H9 (cell line): ENCODE data around the gene COQ8B. TPM values are rescaled to one million over a fixed set of nuclear protein-coding genes. Genes with fewer than 3 reads are reported as not detected.

Experiments
- DNase-seq: peaks from one replicate; pipeline ENCODE4 v3.0.0-alpha.2; 2017
- H2AFZ ChIP-seq: one replicate; pipeline ENCODE4 v1.6.1; 2013; ENCODE audit warnings: mild to moderate bottlenecking, low read length, control low read depth, moderate library complexity
- H2AK5ac ChIP-seq: 2 replicates; pipeline ENCODE4 v1.6.1; 2013; ENCODE audit warnings: low read length, control low read depth, mixed read lengths; ENCODE audit not compliant: insufficient read length
- H2BK120ac ChIP-seq: one replicate; pipeline ENCODE4 v1.6.1; 2013; ENCODE audit warnings: low read depth, mild to moderate bottlenecking, low read length, control low read depth, inconsistent platforms; ENCODE audit not compliant: poor library complexity, severe bottlenecking
- H2BK12ac ChIP-seq: 2 replicates; pipeline ENCODE4 v1.6.1; 2013; ENCODE audit warnings: low read length, control low read depth, mixed read lengths, low read depth; ENCODE audit not compliant: insufficient read length
- H2BK15ac ChIP-seq: 2 replicates; pipeline ENCODE4 v1.6.1; 2013; ENCODE audit warnings: low read depth, low read length, control low read depth
- H2BK20ac ChIP-seq: one replicate; pipeline ENCODE4 v1.6.1; 2013; ENCODE audit warnings: low read depth, mild to moderate bottlenecking, low read length, control low read depth, inconsistent platforms; ENCODE audit not compliant: poor library complexity, severe bottlenecking
- H2BK5ac ChIP-seq: 2 replicates; pipeline ENCODE4 v1.6.1; 2013; ENCODE audit warnings: low read length, control low read depth, mixed read lengths; ENCODE audit not compliant: insufficient read length
- H3K14ac ChIP-seq: 2 replicates; pipeline ENCODE4 v1.6.1; 2013; ENCODE audit warnings: low read length, control low read depth; ENCODE audit not compliant: insufficient read depth
- H3K18ac ChIP-seq: 2 replicates; pipeline ENCODE4 v1.6.1; 2013; ENCODE audit warnings: low read depth, mild to moderate bottlenecking, mixed read lengths, low read length, control low read depth; ENCODE audit not compliant: insufficient read length
- H3K23ac ChIP-seq: 2 replicates; pipeline ENCODE4 v1.6.1; 2013; ENCODE audit warnings: low read length, control low read depth, mixed read lengths, low read depth; ENCODE audit not compliant: insufficient read length
- H3K23me2 ChIP-seq: 2 replicates; pipeline ENCODE4 v1.6.1; 2013; ENCODE audit warnings: low read depth, mild to moderate bottlenecking, mixed read lengths, low read length, control low read depth; ENCODE audit not compliant: insufficient read length, poor library complexity, severe bottlenecking
- H3K27ac ChIP-seq: 2 replicates; pipeline ENCODE4 v1.5.1; 2013; ENCODE audit warnings: low read length, control low read depth, mixed read lengths, low read depth; ENCODE audit not compliant: insufficient read length
- H3K27me3 ChIP-seq: 2 replicates; pipeline ENCODE4 v1.6.1; 2013; ENCODE audit warnings: low read length, control low read depth, inconsistent platforms; ENCODE audit not compliant: insufficient read depth
- H3K4ac ChIP-seq: 2 replicates; pipeline ENCODE4 v1.6.1; 2013; ENCODE audit warnings: low read depth, mild to moderate bottlenecking, control low read depth, inconsistent platforms, low read length, moderate library complexity
- H3K4me1 ChIP-seq: 2 replicates; pipeline ENCODE4 v1.6.1; 2013; ENCODE audit warnings: low read length, control low read depth, inconsistent platforms; ENCODE audit not compliant: insufficient read depth
- H3K4me2 ChIP-seq: 2 replicates; pipeline ENCODE4 v1.6.1; 2013; ENCODE audit warnings: low read length, control low read depth, mixed read lengths; ENCODE audit not compliant: insufficient read length, insufficient read depth
- H3K56ac ChIP-seq: 2 replicates; pipeline ENCODE4 v1.6.1; 2013; ENCODE audit warnings: low read depth, mild to moderate bottlenecking, mixed read lengths, low read length, control low read depth; ENCODE audit not compliant: insufficient read length
- H3K79me1 ChIP-seq: 2 replicates; pipeline ENCODE4 v1.6.1; 2013; ENCODE audit warnings: low read depth, mild to moderate bottlenecking, moderate library complexity, low read length, control low read depth, inconsistent platforms; ENCODE audit not compliant: insufficient read depth, poor library complexity, severe bottlenecking
- H3K79me2 ChIP-seq: 2 replicates; pipeline ENCODE4 v1.6.1; 2013; ENCODE audit warnings: low read length, control low read depth, inconsistent platforms; ENCODE audit not compliant: insufficient read depth
- H3K9ac ChIP-seq: 2 replicates; pipeline ENCODE4 v1.6.1; 2013; ENCODE audit warnings: low read length, control low read depth, mixed read lengths; ENCODE audit not compliant: insufficient read length; ENCODE audit errors: extremely low read depth
- H3K9me3 ChIP-seq: one replicate; pipeline ENCODE4 v1.6.1; 2013; ENCODE audit warnings: low read depth, low read length, inconsistent platforms; ENCODE audit not compliant: control insufficient read depth
- H3T11ph ChIP-seq: one replicate; pipeline ENCODE4 v1.6.1; 2013; ENCODE audit warnings: mild to moderate bottlenecking, low read length, control low read depth, inconsistent platforms
- H4K20me1 ChIP-seq: one replicate; pipeline ENCODE4 v1.6.1; 2013; ENCODE audit not compliant: control insufficient read depth, insufficient read length, insufficient read depth
- H4K5ac ChIP-seq: 2 replicates; pipeline ENCODE4 v1.6.1; 2013; ENCODE audit warnings: low read depth, mild to moderate bottlenecking, mixed read lengths, low read length, control low read depth; ENCODE audit not compliant: insufficient read length
- H4K8ac ChIP-seq: replicated peaks from 2 replicates; pipeline ENCODE4 v1.6.1; 2013; ENCODE audit warnings: low read length, control low read depth, mixed read lengths, low read depth; ENCODE audit not compliant: insufficient read length
- H4K91ac ChIP-seq: 2 replicates; pipeline ENCODE4 v1.6.1; 2013; ENCODE audit warnings: low read depth, mild to moderate bottlenecking, moderate library complexity, mixed read lengths, low read length, control low read depth; ENCODE audit not compliant: insufficient read length
- H3K27ac Mint-ChIP-seq, 3 experiments: 2 replicates in 2 of 3; 3 replicates in 1 of 3; pipeline ENCODE4 v1.8.0; 2020 to 2021; ENCODE audit warnings: mixed read lengths in 3 of 3, mild to moderate bottlenecking in 1 of 3, moderate library complexity in 1 of 3
- H3K27me3 Mint-ChIP-seq: 2 replicates; pipeline ENCODE4 v1.8.0; 2021; ENCODE audit warnings: low read depth, mild to moderate bottlenecking, moderate library complexity, mixed read lengths
- H3K36me3 Mint-ChIP-seq, 3 experiments: 2 replicates in 2 of 3; 3 replicates in 1 of 3; pipeline ENCODE4 v1.8.0; 2020 to 2021; ENCODE audit warnings: low read depth in 3 of 3, mixed read lengths in 3 of 3; ENCODE audit not compliant: insufficient read depth in 1 of 3
- H3K4me1 Mint-ChIP-seq, 2 experiments: 2 replicates each; pipeline ENCODE4 v1.8.0; 2020; ENCODE audit warnings: mixed read lengths in 2 of 2
- H3K4me3 Mint-ChIP-seq, 2 experiments: 2 replicates in 1 of 2; 3 replicates in 1 of 2; pipeline ENCODE4 v1.8.0; 2020 to 2021; ENCODE audit warnings: mild to moderate bottlenecking in 2 of 2, mixed read lengths in 2 of 2, moderate library complexity in 1 of 2
- H3K9me3 Mint-ChIP-seq, 2 experiments: 2 replicates in 1 of 2; 3 replicates in 1 of 2; pipeline ENCODE4 v1.8.0; 2020; ENCODE audit warnings: mild to moderate bottlenecking in 2 of 2, mixed read lengths in 2 of 2, moderate library complexity in 1 of 2
- WGBS: extraction: QIAGEN DNeasy Blood & Tissue Kit; methylation state at CpG from one replicate; pipeline ENCODE4 v1.1.7; 2013; ENCODE audit warnings: missing lambda C conversion rate, low lambda C conversion rate, mixed read lengths; ENCODE audit not compliant: insufficient read length; ENCODE audit errors: extremely low coverage; 5-methylcytosine and 5-hydroxymethylcytosine counted together
- total RNA-seq: library from RNA; stranded (reverse); gene quantifications from 2 replicates; pipeline ENCODE4 v1.2.1, GENCODE V29; 2021
- TF ChIP-seq, protein P1 (sequence below): fragments of 200-600 bp; sonication (generic); conservative IDR thresholded peaks from 3 replicates; pipeline ENCODE4 v1.8.0; 2021; ENCODE audit warnings: antibody characterized with exemption, mild to moderate bottlenecking

COQ8B gene
- total RNA-seq, 1 experiment from 2014 or later: 40.5 TPM

- Mint-ChIP-seq H3K4me1 (peaks cover 25 to 43% of the 10 kb centered on the region in 2 experiments), H3K27ac (peak overlapping the region in 2 of 3 experiments; percentile 70 to 97; a peak in 3 of 7 replicates), H3K36me3 (peaks cover 15 to 25% (median 20%) of the 10 kb centered on the region in 3 experiments)
Observed at GRCh38 chr19:40718774-40719391, 2.2 kb upstream of the COQ8B start.

More at GRCh38 chr19:40718774-40719391, 2.2 kb upstream of the COQ8B start:
- Histone ChIP-seq H2BK120ac (no peak overlapping the region), H3K79me1 (no peaks in the 10 kb centered on the region), H3K9me3 (no peaks in the 10 kb centered on the region), H2BK12ac (no peak overlapping the region), H4K5ac (no peak overlapping the region), H3T11ph (no peak overlapping the region), H4K91ac (no peak overlapping the region), H3K4ac (no peak overlapping the region), H3K27me3 (no peaks in the 10 kb centered on the region), H3K9ac (peak overlapping the region; percentile 74), H3K23me2 (peaks cover 32% of the 10 kb centered on the region), H2BK15ac (no peak overlapping the region), H4K8ac (no peak overlapping the region), H2AFZ (no peak overlapping the region), H3K27ac (no peak overlapping the region), H2BK20ac (no peak overlapping the region), H4K20me1 (no peaks in the 10 kb centered on the region), H3K4me1 (no peaks in the 10 kb centered on the region; the same call in 1 of the 2 replicates), H3K18ac (no peak overlapping the region), H3K4me2 (peak overlapping the region; percentile 90), H2BK5ac (no peak overlapping the region), H3K79me2 (no peaks in the 10 kb centered on the region; the same call in 1 of the 2 replicates), H3K23ac (no peak overlapping the region), H3K56ac (no peak overlapping the region), H2AK5ac (no peak overlapping the region), H3K14ac (no peak overlapping the region)
- H3K27me3 Mint-ChIP-seq: no peaks in the 10 kb centered on the region
- no CpG with 5 or more reads among the region's 16 CpGs for WGBS
- H3K4me3 Mint-ChIP-seq: peak overlapping the region; percentile 93 to 94
- peaks cover 0 to 3% of the 10 kb centered on the region in 2 experiments; a peak in 2 of 5 replicates for H3K9me3 Mint-ChIP-seq
- TF ChIP-seq, protein P1, sequence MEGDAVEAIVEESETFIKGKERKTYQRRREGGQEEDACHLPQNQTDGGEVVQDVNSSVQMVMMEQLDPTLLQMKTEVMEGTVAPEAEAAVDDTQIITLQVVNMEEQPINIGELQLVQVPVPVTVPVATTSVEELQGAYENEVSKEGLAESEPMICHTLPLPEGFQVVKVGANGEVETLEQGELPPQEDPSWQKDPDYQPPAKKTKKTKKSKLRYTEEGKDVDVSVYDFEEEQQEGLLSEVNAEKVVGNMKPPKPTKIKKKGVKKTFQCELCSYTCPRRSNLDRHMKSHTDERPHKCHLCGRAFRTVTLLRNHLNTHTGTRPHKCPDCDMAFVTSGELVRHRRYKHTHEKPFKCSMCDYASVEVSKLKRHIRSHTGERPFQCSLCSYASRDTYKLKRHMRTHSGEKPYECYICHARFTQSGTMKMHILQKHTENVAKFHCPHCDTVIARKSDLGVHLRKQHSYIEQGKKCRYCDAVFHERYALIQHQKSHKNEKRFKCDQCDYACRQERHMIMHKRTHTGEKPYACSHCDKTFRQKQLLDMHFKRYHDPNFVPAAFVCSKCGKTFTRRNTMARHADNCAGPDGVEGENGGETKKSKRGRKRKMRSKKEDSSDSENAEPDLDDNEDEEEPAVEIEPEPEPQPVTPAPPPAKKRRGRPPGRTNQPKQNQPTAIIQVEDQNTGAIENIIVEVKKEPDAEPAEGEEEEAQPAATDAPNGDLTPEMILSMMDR: no peak
- DNase-seq: peak; percentile 57
